Left cardiac atrium (tissue), 4 donors: ENCODE measurements around the gene AXL. TPM values are rescaled to one million over a fixed set of nuclear protein-coding genes. Genes with fewer than 3 reads are reported as not detected.
A peak's percentile ranks its signal among the peaks of the same experiment; 100 is the strongest.
"Not testable (repeated sequence)": the region's sequence is repeated elsewhere in the genome, so short reads cannot be mapped to it uniquely, and the experiment has no call there.

Source experiments
- ATAC-seq, 2 donors: fragments of 200-7000 bp; cut with Tn5 transposase; one replicate each; pipeline ENCODE4 v1.9.1; 2020; ENCODE audit warnings: mild to moderate bottlenecking in 2 of 2, moderate library complexity in 2 of 2
- DNase-seq: peaks from one replicate; pipeline ENCODE4 v3.0.0-alpha.2; 2020
- intact Hi-C, 2 donors: fragments of 100-400 bp; cut with DNase I; formaldehyde crosslinking; loops; one replicate each; pipeline versions ENCODE4 v1.14.1 to v1.15.1; 2022 to 2023
- total RNA-seq, 2 donors: library from RNA; stranded (reverse); fragmentation: NEBNext Ultra II Directional; extraction: Animal tissue kit (Norgen Biotek cat#: 25700); gene quantifications; one replicate each; pipeline ENCODE4 v1.2.1, GENCODE V29; 2021
- donor health status: DM: no; HTN: yes; CAD: no.
- donor health status: DM: no; HTN: yes; CAD: no; lungs with severe emphysema.
- donor health status: DM: yes; HTN: yes; CAD: no.
- donor health status: Dilated cardiomyopathy.

AXL gene
- total RNA-seq, 2 donors from 2014 or later, result 27.5 to 31.8 TPM

DNA sequence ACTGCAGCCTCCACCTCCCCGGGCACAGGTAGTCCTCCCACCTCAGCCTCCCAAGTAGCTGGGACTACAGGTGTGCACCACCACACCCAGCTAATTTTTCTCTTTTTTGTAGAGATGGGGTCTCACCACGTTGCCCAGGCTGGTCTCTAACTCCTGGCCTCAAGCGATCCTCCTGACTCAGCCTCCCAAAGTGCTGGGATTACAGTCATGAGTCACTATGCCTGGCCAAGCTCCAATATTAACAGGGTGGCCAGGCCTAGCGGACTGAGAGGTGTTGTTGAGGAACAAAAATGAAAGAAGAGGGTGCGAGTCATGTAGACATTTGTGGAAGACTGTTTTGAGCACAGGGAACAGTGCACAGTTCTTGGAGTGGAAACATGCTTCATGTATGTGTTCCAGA is 10.3 kb downstream of the AXL start:
- DNase-seq, ATAC-seq: not testable (repeated sequence)

DNA sequence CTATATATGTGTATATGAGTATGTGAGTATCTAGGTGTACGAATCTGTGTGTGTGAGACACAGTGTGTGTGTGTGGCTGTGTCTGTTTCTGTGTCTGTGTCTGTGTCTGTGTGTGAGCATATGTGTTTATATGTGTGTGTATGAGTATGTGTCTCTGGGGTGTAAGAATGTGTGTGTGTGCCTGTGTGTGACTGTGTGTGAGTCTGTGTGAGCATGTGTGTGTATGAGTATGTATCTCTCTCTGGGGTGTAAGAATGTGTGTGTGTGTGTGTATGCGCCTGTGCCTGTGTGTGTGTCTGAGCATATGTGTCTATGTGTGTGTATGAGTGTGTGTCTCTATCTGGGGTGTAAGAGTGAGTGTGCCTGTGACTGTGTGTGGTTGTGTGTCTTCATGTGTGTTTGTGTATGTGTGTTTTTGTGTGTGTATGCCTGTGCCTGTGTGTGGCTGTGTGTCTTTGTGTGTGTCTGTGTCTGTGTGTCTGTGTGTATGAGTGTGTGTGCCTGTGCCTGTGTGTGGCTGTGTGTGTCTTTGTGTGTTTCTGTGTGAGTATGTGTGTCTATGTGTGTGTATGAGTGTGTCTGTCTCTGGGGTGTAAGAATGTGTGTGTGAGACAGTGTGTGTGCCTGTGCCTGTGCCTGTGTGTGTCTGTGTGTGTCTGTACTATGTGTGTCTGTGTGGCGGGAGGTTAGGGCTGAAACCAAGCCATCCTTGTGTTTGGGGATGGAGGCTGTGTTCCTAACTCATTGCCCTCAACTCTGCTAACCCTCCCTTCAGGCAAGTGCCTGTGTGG is 11.2 kb downstream of the AXL start:
- intact Hi-C loops, result no loop called here
- no peak for ATAC-seq
- no peak for DNase-seq

More for the DNA sequence above, 10.3 kb downstream of the AXL start:
- intact Hi-C loops, result not testable (repeated sequence)

DNA sequence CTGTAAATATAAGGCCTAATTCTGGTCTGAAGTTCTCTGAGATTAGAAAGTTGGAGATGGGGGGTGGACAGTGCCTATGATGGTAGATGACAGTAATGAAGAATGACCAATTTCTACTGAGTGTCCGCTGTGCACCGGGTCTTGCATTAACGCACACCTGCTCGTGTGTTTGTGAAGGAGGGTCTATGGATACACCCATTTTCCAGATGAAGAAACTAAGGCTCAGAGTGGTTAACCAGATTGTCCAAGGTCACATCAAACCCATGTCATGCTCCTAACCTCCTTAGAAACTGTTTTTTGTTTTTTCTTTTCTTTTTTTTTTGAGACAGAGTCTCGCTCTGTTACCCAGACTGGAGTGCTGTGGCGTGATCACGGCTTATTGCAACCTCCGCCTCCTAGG is 13.7 kb downstream of the AXL start:
- no peak for ATAC-seq
- intact Hi-C loops, result no loop called here
- DNase-seq, result no peak

DNA sequence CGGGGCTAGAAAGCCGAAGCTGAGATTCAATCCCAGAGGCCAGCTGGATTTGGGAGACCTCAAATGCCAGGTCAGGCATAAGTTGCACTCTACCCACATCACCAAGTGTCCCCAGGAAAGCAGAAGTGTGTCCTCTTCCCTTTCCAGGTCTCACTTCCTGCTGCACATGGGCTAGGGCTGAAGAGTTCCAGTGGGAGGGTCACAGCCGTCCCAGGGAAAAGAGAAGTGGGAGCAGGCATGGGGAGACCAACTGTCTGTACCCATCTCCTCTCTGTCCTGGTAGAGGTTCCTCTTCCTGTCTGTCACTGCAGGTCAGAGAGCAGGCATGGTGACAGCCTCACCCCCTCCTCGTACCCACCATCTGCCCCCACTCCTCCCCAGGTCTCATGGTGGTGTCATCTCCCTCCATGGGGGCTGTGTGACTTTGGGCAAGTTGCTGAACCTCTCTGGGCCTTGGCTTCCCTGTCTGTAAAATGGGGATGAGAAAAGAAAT is 14.8 kb downstream of the AXL start:
- ATAC-seq (peak; percentile 71 to 73), DNase-seq (no peak)
- intact Hi-C loops, result no loop called here

DNA sequence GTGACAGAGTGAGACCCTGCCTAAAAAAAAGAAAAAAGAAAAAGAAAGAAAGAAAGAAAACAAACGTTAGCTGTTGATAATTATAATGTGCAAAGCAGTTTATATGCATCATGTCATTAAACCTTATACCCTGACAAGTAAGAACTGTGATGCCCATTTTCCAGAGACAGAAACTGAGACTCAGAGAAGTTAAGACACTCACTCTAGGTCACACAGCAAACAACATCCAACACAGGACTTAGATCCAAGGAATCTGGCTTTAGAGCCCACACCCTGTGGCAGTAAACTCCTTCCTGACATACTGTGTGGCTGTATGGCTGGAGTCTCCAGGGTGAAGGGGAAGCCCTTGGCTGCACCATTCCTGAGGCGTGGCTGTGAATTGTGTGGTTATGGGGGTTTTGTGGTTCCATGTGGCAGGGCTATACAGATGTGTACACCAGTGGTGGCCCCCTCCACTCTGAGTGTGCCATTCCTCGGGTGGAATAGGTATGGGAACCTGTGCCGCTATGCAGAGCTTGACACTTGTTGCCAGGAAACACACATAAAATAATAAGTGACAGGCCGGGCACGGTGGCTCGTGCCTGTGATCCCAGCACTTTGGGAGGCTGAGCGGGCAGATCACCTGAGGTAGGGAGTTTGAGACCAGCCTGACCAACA is 15.6 kb downstream of the AXL start:
- intact Hi-C loops, result no loop called here
- DNase-seq (no peak), ATAC-seq (no peak)

DNA sequence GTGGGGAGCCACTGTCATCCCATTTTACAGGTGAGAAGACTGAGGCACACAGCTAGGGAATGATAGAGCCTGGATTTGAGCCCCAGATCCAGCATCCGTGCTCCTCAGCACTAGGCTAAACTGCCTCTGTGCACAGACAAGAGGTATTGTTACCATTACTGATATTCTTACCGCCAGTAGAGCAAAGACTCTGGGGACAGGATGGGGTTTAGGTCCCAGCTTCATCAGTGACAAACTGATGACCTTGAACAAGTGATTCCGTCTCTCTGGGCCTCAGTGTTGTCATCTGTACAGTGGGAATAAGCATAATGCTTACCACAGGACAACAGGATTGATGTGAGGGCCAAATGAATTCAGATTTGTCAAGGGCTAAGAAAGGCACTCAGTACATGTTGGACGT is 16.5 kb downstream of the AXL start:
- no peak for DNase-seq
- intact Hi-C loops, result no loop called here
- no peak for ATAC-seq

DNA sequence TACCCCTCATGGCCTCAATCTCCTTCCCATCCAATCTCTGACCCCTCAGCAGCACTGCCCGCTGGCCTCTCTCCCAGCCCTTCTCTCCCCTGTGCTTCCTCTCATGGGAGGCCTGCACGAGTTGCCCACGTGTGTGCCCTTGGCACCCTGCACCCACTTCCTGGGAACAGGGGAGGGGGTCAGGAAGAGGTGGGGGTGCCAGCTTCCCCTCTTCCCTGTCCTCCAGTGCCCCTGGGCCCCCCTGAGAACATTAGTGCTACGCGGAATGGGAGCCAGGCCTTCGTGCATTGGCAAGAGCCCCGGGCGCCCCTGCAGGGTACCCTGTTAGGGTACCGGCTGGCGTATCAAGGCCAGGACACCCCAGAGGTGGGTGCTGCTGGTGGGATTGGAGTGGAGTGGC is 19.2 kb downstream of the AXL start:
- ATAC-seq, result no peak
- no peak for DNase-seq
- intact Hi-C loops, result no loop called here

DNA sequence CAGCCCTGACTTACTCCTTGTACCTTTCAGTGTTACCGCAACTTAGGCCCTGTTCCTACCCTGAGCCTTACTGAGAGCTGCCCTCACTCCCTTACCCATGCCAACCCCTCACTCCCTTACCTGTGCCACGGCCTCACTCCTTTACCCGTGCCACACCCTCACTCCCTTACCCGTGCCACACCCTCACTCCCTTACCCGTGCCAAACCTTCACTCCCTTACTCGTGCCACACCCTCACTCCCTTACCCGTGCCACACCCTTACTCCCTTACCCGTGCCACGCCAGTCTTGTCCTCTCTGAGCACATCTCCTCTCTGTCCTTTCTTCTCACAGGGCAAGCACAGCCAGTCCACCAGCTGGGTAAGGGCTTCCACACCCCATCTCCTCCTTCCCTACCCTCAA is 20.3 kb downstream of the AXL start:
- DNase-seq, result no peak
- ATAC-seq, result no peak
- intact Hi-C loops, result no loop called here

DNA sequence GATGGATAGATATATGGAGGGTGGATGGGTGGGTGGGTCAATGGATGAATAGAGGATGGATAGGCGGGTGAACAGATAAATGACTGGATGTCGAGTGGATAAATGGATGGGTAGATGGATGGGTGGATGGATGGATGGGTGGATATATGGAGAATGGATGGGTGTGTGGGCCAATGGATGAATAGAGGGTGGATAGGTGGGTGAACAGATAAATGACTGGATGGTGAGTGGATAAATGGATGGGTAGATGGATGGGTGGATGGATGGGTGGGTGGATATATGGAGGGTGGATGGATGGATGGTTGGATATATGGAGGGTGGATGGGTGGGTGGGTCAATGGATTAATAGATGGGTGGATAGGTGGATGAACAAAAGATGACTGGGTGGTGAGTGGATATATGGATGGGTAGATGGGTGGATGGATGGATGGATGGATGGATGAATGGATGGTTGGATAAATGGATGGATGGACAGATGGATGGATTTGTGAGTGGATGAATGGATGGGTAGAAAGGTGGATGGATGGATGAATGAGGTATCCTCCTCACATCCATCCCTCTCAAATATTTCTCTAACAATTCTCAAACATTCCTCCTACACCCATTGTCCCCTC is 21.0 kb downstream of the AXL start:
- ATAC-seq, result no peak
- no peak for DNase-seq
- intact Hi-C loops, result no loop called here

DNA sequence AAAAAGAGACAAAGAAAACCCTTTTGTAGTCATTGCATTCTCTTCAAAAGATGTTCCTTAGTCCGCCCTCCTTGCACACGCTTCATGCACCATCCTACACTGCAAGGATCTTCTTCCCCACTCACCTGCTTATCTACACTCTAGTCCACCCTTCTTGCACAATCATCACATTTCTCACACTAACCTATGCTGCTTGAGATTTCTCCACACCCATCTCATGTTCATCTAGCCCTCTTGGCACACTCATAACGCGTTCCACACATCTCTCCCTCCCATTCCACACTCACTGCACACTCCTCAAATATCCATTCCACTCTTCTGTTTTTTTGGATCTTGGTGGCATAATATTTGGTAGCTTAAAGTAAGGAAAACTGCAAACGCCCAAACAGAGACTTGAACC is 22.8 kb downstream of the AXL start:
- no peak for ATAC-seq
- intact Hi-C loops, result no loop called here
- DNase-seq, result no peak

DNA sequence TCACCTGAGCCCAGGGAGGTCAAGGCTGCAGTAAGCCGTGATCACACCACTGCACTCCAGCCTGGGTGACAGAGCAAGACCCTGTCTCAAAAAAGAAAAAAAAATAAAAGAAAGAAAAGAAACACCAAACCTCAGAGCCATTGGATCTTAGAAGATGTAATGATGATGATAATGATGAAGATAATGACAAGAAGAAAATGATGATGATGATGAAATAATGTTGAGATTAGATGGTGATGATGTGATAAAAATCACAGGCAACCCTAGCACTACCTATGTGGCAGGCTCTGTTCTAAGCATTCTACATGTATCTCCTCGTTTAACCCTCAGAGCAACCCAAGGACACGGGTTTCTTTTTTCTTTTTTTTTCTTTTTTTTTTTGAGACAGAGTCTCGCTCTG is 25.1 kb downstream of the AXL start:
- intact Hi-C loops, result no loop called here
- ATAC-seq, result no peak
- DNase-seq, result no peak

DNA sequence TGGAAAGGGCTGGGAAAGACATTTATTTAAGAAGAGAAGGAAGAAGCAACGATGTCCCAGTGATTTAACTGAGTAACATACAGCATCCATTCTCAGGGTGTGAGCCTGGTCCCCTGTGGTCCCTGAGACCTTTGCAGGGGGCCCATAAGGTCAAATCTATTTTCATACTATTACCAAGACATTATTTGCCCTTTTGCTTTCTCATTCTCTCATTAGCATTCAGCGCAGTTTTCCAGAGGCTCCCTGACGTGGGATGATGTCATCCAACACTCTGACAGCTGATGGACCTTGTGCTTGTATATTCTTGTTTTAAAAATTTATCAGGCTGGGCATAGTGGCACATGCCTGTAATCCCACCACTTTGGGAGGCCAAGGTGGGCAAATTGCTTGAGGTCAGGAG is 26.8 kb downstream of the AXL start:
- DNase-seq (no peak), ATAC-seq (no peak)
- intact Hi-C loops, result no loop called here

DNA sequence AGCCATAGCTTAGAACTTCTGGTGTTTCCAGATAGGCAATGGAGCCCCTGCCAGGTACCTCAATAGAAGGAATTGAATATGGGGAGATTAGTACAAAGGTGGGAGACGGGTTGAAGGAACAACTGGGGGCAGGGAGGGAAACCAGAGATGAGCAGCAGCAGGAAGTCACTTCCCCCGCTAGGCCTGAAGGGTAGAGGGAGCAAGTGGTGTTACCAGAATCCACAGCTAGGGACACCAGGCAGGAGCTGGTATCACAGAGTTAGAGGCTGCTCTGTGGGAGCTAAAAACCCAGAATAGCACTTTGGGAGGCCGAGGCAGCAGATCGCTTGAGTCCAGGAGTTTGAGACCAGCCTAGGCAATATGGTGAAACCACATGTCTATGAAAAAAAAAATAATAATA is 29.9 kb downstream of the AXL start:
- intact Hi-C loops, result no loop called here
- DNase-seq (no peak), ATAC-seq (no peak)

DNA sequence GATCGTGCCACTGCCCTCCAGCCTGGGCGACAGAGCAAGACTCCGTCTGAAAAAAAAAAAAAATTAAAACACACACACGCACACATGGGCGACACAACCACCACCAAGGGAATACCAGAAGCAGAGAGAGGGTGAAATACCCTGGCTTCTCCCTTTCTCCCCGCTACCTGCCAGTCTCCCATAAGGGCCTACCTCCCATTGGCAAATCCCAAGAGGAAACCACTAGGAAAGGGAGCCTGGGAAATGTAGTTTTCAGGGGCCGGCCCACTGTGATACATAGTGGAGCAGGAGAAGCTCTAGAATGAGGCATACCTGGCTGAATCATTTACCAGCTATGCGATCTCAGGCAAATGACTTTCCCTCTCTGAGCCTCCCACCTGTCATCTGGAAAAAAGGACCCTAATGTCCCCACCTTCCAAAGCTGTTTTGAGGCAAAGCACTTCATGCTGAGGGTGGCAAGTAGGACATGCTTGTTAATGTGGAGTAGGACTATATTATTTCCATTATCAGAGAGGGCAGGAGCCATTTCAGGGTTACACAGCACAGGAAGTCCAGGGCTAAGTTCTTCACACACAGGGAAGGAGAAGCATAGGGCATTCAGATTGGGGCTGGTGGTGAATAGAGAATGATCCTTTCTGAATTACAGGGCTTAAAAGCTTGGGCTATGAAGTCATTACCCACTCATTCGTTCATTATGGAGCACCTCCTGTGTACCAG is 30.8 kb downstream of the AXL start:
- ATAC-seq, result no peak
- intact Hi-C loops, result no loop called here
- DNase-seq, result no peak

DNA sequence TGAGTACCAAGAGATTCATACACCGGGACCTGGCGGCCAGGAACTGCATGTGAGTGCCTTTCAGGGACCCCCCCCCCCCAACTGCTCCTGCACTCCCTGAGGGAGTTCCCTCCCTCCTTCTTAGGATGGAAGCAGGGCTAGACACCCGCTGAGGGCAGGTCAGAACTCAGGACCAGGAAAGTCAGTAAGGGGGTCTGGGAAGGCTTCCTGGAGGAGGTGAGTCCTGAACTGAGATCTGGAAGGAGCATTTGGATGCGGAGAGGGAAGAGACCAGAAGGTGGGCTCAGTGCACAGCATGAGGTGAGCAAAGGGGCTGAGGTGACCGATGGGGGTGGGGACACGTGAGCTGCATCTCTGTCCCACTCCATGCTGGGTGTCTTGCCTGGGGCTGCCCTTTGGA is 34.6 kb downstream of the AXL start:
- ATAC-seq, result no peak
- no peak for DNase-seq
- intact Hi-C loops, result no loop called here

DNA sequence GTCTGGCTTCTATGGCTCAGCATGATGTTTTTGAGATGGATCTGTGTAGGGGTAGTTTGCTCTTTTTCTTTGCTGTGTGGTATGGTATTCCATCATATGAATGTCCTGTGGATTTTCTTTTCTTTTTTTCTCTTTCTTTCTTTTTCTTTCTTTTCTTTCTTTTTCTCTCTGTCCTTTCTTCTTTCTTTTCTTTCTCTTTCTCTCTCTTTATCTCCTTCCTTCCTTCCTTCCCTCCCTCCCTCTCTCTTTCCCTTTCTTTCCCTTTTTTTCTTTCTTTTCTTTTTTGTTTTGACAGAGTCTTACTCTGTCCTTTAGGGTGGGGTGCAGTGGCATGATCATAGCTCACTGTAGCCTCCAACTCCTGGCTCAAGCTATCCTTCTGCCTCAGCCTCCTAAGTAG is 36.1 kb downstream of the AXL start:
- intact Hi-C loops, result no loop called here
- no peak for DNase-seq
- no peak for ATAC-seq

DNA sequence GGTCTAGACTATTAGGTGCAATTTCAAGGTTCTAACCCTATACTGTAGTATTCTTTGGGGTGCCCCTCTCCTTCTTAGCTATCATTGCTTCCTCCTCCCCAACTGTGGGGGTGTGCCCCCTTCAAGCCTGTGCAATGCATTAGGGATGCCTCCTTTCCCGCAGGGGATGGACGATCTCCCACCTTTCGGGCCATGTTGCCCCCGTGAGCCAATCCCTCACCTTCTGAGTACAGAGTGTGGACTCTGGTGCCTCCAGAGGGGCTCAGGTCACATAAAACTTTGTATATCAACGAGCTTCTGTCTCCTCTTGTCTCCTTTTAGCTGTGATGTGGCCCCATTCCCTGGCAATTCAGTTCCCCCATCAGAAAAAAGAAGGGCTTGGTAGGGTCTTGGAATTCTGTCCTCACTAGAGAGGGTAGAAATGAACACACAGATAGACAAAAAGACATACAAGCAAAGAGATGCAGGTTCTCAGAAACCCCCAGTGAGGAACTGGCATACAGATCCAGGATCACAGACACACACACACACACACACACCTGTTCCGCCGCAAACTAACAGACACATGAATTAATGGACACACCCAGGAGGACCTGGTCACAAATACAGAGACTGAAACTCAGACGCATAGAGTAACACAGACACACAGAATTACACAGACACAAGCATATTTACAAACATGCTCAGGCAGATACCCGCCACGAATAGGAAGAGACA is 42.6 kb downstream of the AXL start:
- DNase-seq (no peak), ATAC-seq (no peak)
- intact Hi-C loops, result loop anchor here (1.0 to 2.0 kb wide), 3 partner anchors 35 to 57 kb away; no protein-coding TSS in a partner anchor

DNA sequence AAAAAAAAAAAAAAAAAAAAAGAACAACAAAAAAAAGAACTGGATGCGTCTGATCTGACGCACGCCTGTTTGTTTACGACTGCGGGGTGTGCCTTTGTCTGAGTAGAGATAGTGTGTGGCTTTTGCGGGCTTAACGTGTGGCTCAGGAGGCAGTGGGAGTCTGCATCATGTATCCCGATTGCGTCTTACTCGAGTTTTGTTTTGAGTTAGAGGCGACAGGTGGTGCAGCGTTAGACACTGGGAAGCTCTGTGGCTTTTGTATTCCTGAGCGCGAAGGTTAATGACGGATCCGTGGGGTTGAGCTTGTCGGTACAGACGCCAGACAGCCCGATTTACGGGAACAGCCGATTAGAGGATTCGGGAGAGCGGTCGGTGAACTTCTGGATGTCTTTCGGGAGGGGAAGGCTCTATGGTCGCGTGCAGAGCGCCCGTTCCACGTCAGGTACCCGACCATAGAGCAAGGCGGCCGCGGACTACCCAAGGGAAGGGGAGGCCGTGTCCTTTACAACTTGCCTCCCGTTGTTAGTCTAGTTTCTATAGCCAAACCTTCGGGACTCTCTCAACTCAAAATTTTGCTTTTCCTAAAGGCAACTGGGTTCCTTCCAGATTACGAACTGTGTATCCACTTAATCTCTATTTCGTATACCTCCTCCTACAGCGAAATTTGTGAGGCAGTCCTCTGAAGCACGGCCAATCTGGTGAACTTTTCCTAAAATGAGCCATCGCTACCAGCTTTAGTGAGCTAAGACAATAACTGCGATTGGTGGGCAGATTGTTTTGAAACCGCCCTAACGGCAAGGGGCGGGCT is 44.2 kb downstream of the AXL start:
- intact Hi-C loops, result loop anchor here in 1 of 2 donors (2.0 kb wide), 1 partner anchor 36 kb away; no protein-coding TSS in a partner anchor
- ATAC-seq (peak; percentile 7 to 10), DNase-seq (peak; percentile 71)
